Prostate gland (tissue), 2 donors: ENCODE data around the gene PDE4D. TPM values are rescaled to one million over a fixed set of nuclear protein-coding genes. Genes with fewer than 3 reads are reported as not detected.

Experiments used
- DNase-seq: peaks from one replicate; pipeline ENCODE4 v3.0.0-alpha.2; 2019; ENCODE audit warnings: low spot score
- H3K27ac ChIP-seq, 2 donors: fragments of 200-600 bp; sonication (generic); 2 replicates each; pipeline ENCODE4 v1.5.1; 2017 to 2019
- H3K27me3 ChIP-seq: fragments of 200-600 bp; sonication (generic); replicated peaks from 2 replicates; pipeline ENCODE4 v1.5.1; 2019; ENCODE audit not compliant: insufficient read depth
- H3K36me3 ChIP-seq, 2 donors: fragments of 200-600 bp; sonication (generic); 1 replicate in 1 of 2; 2 replicates in 1 of 2; pipeline versions ENCODE4 v1.5.1 to v1.8.1; 2017 to 2019
- H3K4me1 ChIP-seq: fragments of 200-600 bp; sonication (generic); replicated peaks from 2 replicates; pipeline ENCODE4 v1.5.1; 2019
- H3K4me3 ChIP-seq, 2 donors: fragments of 200-600 bp; sonication (generic); 2 replicates each; pipeline ENCODE4 v1.5.1; 2017 to 2019
- H3K9me3 ChIP-seq: fragments of 200-600 bp; sonication (generic); 2 replicates; pipeline ENCODE4 v1.5.1; 2017
- CTCF ChIP-seq, 4 experiments: fragments of 200-600 bp in 2 of 4; fragments of 450-650 bp in 2 of 4; sonication (generic) in 2 of 4; IDR thresholded peaks; 1 replicate in 3 of 4; 2 replicates in 1 of 4; pipeline ENCODE4 v1.5.1; 2016 to 2019; ENCODE audit warnings: antibody characterized with exemption in 4 of 4, mild to moderate bottlenecking in 2 of 4, moderate library complexity in 2 of 4
- POLR2A ChIP-seq: fragments of 450-650 bp; IDR thresholded peaks from one replicate; pipeline ENCODE4 v1.6.1; 2016; ENCODE audit warnings: antibody characterized with exemption, mild to moderate bottlenecking
- POLR2AphosphoS5 ChIP-seq: sonication (generic); formaldehyde crosslinking; IDR thresholded peaks from one replicate; pipeline ENCODE4 v1.6.1; 2017; ENCODE audit warnings: antibody characterized with exemption
- WGBS: methylation state at CpG from one replicate; pipeline ENCODE4 v1.1.5; 2018; 5-methylcytosine and 5-hydroxymethylcytosine counted together
- intact Hi-C: fragments of 100-400 bp; cut with DNase I; formaldehyde crosslinking; loops from one replicate; pipeline ENCODE4 v1.14.2; 2022
- total RNA-seq, 2 donors: library from RNA; depleted of rRNA; stranded (reverse); fragments of >200 nt; gene quantifications; one replicate each; pipeline ENCODE4 v1.1.0, GENCODE V29; 2016

The PDE4D gene
- total RNA-seq, 2 donors from 2014 or later: 64.2 to 75.6 TPM

DNA sequence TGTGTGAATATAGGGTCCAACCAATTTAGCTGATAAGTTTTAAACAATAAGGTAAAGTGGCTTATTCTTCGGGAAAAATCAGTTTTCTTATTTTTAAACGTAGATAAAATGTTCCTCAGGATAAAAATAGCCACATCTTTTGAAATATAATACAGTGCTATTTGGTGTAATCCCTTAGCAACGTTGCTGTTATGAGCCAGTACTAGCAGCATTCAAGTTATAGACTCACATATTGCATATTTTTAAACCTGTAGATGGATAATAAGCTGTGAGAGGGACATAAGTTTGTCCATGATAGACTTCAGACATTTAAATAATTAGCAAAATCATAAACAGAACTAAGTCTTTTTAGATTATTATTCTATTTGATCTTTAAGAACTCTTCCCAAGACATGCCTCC, 6.3 kb downstream of the PDE4D start:
- H3K4me3 ChIP-seq: no peak overlapping the region
- TF ChIP-seq POLR2A (no peak), CTCF (IDR thresholded peaks at IDR 0.05) (no peak), POLR2AphosphoS5 (no peak)
- WGBS: 72% methylated on average over 3 of the region's 3 CpGs
- no peaks in the 10 kb centered on the region for H3K27me3 ChIP-seq
- DNase-seq: no peak
- no peaks in the 10 kb centered on the region for H3K4me1 ChIP-seq
- no peaks in the 10 kb centered on the region for H3K9me3 ChIP-seq
- intact Hi-C loops: no loop called here
- H3K36me3 ChIP-seq: no peaks in the 10 kb centered on the region
- H3K27ac ChIP-seq: no peak overlapping the region

DNA sequence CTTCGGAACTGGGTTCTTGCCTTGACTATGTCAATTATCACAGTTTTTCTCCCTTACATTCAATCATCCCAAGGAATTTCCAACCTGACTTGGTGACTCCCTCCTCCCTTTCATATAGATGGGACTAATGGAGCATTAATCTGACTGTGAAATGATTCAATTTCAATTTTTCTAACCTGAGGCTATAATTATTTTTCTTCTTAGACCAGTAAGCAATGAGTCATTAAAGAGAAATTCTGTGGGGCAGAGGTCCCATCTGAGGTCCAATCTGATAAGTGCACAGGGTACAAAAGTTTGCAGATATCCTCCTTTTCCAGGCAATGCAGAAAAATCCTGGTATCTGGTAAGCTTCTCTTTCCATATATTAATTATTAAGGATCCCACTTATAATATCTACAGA, 18.9 kb downstream of the PDE4D start:
- no peak overlapping the region for H3K4me3 ChIP-seq
- WGBS: 92% methylated on average over 1 of the region's 1 CpG
- H3K36me3 ChIP-seq: no peaks in the 10 kb centered on the region
- TF ChIP-seq POLR2AphosphoS5 (no peak), POLR2A (no peak), CTCF (IDR thresholded peaks at IDR 0.05) (no peak)
- no peaks in the 10 kb centered on the region for H3K9me3 ChIP-seq
- no peak for DNase-seq
- no peaks in the 10 kb centered on the region for H3K4me1 ChIP-seq
- intact Hi-C loops: no loop called here
- H3K27me3 ChIP-seq: no peaks in the 10 kb centered on the region
- no peak overlapping the region for H3K27ac ChIP-seq

GRCh38 chr5:59873113-59873512, 20.4 kb downstream of the PDE4D start:
- no peak overlapping the region for H3K27ac ChIP-seq
- H3K9me3 ChIP-seq: no peaks in the 10 kb centered on the region
- no peaks in the 10 kb centered on the region for H3K4me1 ChIP-seq
- no peaks in the 10 kb centered on the region for H3K27me3 ChIP-seq
- intact Hi-C loops: no loop called here
- no peak for DNase-seq
- WGBS: 87% methylated on average over 2 of the region's 2 CpGs
- H3K36me3 ChIP-seq: no peaks in the 10 kb centered on the region
- TF ChIP-seq POLR2AphosphoS5: no peak
- TF ChIP-seq POLR2A: no peak
- no peak for TF ChIP-seq CTCF (IDR thresholded peaks at IDR 0.05)
- H3K4me3 ChIP-seq: no peak overlapping the region

DNA sequence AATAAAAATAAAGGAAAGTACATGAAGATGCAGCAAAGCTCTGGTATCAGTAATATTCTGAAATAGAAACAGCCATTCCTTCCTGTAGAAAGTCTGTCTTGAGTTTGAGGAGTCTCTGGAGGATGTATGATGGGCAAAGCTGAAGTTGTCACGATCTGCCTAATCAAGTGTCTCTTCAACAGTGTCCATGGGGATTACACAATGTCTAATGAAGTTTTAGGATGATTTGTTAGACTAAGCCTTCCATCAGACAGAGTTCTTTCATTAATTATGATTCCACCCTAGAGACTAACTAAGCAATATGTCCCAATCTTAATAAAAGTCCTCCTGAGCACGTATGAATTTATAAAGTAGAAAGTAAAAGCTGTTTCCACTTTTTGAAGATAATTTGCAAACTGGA, 26.9 kb downstream of the PDE4D start:
- Histone ChIP-seq H3K27ac (no peak overlapping the region), H3K4me3 (no peak overlapping the region), H3K36me3 (no peaks in the 10 kb centered on the region), H3K4me1 (no peaks in the 10 kb centered on the region), H3K9me3 (no peaks in the 10 kb centered on the region), H3K27me3 (no peaks in the 10 kb centered on the region)
- TF ChIP-seq CTCF (IDR thresholded peaks at IDR 0.05) (no peak), POLR2A (no peak), POLR2AphosphoS5 (no peak)
- DNase-seq: no peak
- 78% methylated on average over 2 of the region's 2 CpGs for WGBS
- intact Hi-C loops: no loop called here

DNA sequence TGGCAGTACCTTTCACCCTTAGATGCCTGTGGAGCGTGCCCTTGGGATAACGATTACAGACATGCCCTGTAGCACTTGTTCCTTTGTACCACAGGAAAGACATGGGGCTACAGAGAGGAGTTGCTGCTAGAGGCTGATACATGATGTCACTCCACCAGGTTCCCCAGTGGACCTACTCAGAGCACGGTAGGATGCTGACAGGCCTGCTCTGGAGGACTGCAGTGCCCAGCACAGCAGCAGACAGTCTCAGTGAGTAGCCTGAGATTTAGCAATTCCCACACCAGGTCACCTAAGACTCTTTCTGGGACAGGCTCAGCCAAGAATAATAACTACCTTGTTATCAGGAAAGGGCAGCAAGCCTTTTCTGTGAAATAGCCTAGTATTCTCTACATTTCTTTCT, 28.8 kb downstream of the PDE4D start:
- intact Hi-C loops: no loop called here
- WGBS: 68% methylated on average over 3 of the region's 3 CpGs
- H3K36me3 ChIP-seq: no peaks in the 10 kb centered on the region
- no peak overlapping the region for H3K4me3 ChIP-seq
- H3K27me3 ChIP-seq: no peaks in the 10 kb centered on the region
- no peaks in the 10 kb centered on the region for H3K4me1 ChIP-seq
- no peak for DNase-seq
- no peak overlapping the region for H3K27ac ChIP-seq
- no peak for TF ChIP-seq POLR2AphosphoS5
- TF ChIP-seq CTCF (IDR thresholded peaks at IDR 0.05): no peak
- no peak for TF ChIP-seq POLR2A
- H3K9me3 ChIP-seq: no peaks in the 10 kb centered on the region
